Panc1 (cell line): ENCODE results near the gene ARHGAP8. TPM values are rescaled to one million over a fixed set of nuclear protein-coding genes. Genes with fewer than 3 reads are reported as not detected.

ENCODE experiments used
- ATAC-seq: fragments of 200-7000 bp; cut with Tn5 transposase; 2 replicates; pipeline ENCODE4 v1.9.1; 2020; ENCODE audit warnings: mild to moderate bottlenecking, moderate library complexity
- BruUV-seq: library from RNA; stranded (reverse); fragments of 400-500 nt; replicated peaks from 2 replicates; lab custom pipeline; 2021; lab: Mats Ljungman, UMichigan
- CTCF ChIA-PET: fragments of 300-600 bp; sonication (Branson Sonifier 250); formaldehyde crosslinking; loops from one replicate; lab custom pipeline; 2022; ENCODE audit warnings: antibody characterized with exemption; lab: Charles Lee
- POLR2A ChIA-PET: fragments of 300-600 bp; sonication (Branson Sonifier 250); formaldehyde crosslinking; loops from one replicate; lab custom pipeline; 2022; ENCODE audit warnings: antibody characterized with exemption; lab: Charles Lee
- DNase-seq: peaks from one replicate; pipeline ENCODE4 v3.0.0-alpha.2; 2010; ENCODE audit warnings: low read depth, low spot score
- H3K27ac ChIP-seq: 2 replicates; pipeline ENCODE4 v1.5.1; 2011; ENCODE audit warnings: mild to moderate bottlenecking, low read length, inconsistent platforms
- H3K27me3 ChIP-seq: fragments of 200-500 bp; sonication (Bioruptor generic); 2 replicates; pipeline ENCODE4 v1.6.0; 2014; ENCODE audit warnings: low read length, inconsistent platforms; ENCODE audit not compliant: control insufficient read depth, insufficient read depth
- H3K36me3 ChIP-seq: fragments of 200-500 bp; sonication (Bioruptor generic); 2 replicates; pipeline ENCODE4 v1.5.1; 2014; ENCODE audit warnings: inconsistent platforms, mild to moderate bottlenecking, low read length, moderate library complexity; ENCODE audit not compliant: control insufficient read depth, insufficient read depth
- H3K4me1 ChIP-seq: 2 replicates; pipeline ENCODE4 v1.5.1; 2011; ENCODE audit warnings: inconsistent platforms, mild to moderate bottlenecking, low read length, moderate library complexity; ENCODE audit not compliant: control insufficient read depth, insufficient read depth
- H3K4me3 ChIP-seq, 2 experiments: 2 replicates each; pipeline ENCODE4 v1.5.1; 2011 to 2012; ENCODE audit warnings: low read depth in 2 of 2, low read length in 2 of 2, mild to moderate bottlenecking in 2 of 2, inconsistent platforms in 1 of 2, moderate library complexity in 1 of 2
- H3K9me3 ChIP-seq: fragments of 200-500 bp; sonication (Bioruptor generic); 2 replicates; pipeline ENCODE4 v1.5.1; 2014; ENCODE audit warnings: low read depth, mild to moderate bottlenecking, inconsistent platforms, low read length, moderate library complexity; ENCODE audit not compliant: control insufficient read depth, insufficient read depth
- POLR2AphosphoS5 ChIP-seq: IDR thresholded peaks from 2 replicates; pipeline ENCODE4 v1.6.1; 2012; ENCODE audit warnings: mild to moderate bottlenecking, low read depth, low read length, moderate library complexity
- REST ChIP-seq, 2 experiments: IDR thresholded peaks; 2 replicates each; pipeline ENCODE4 v1.6.1; 2011 to 2012; ENCODE audit warnings: low read depth in 2 of 2, control low read depth in 1 of 2, low read length in 1 of 2, mild to moderate bottlenecking in 1 of 2, moderate library complexity in 1 of 2; ENCODE audit not compliant: insufficient read depth in 1 of 2
- SIN3A ChIP-seq: IDR thresholded peaks from 2 replicates; pipeline ENCODE4 v1.6.1; 2012; ENCODE audit warnings: low read depth, mild to moderate bottlenecking, low read length, moderate library complexity, borderline replicate concordance; ENCODE audit not compliant: insufficient read depth
- TCF7L2 ChIP-seq: IDR thresholded peaks from 2 replicates; pipeline ENCODE4 v1.6.1; 2011; ENCODE audit warnings: mild to moderate bottlenecking, low read depth, low read length, inconsistent platforms
- in situ Hi-C: cut with HindIII; loops from 2 replicates; pipeline ENCODE4 v1.10.0; 2016; ENCODE audit warnings: low sequenced_read_pairs, low pct_unique_long_range_greater_than_20kb
- intact Hi-C: fragments of 100-400 bp; cut with micrococcal nuclease; formaldehyde crosslinking; loops from one replicate; pipeline ENCODE4 v1.10.0; 2022; ENCODE audit not compliant: unreplicated experiment
- total RNA-seq: library from RNA; stranded (reverse); gene quantifications from one replicate; pipeline ENCODE4 v1.2.1, GENCODE V29; 2021; ENCODE audit not compliant: unreplicated experiment
- TF ChIP-seq, protein P1 (sequence below): fragments of 450-650 bp; IDR thresholded peaks from 2 replicates; pipeline ENCODE4 v1.5.1; 2017; ENCODE audit warnings: mild to moderate bottlenecking

ARHGAP8 gene
- total RNA-seq, 1 experiment from 2014 or later, result 9.2 TPM

GRCh38 chr22:44722611-44723010 is 29.8 kb upstream of the ARHGAP8 start:
- Histone ChIP-seq H3K27ac (no peak overlapping the region), H3K9me3 (no peaks in the 10 kb centered on the region), H3K36me3 (no peaks in the 10 kb centered on the region), H3K4me1 (no peaks in the 10 kb centered on the region), H3K27me3 (no peaks in the 10 kb centered on the region), H3K4me3 (no peak overlapping the region)
- TF ChIP-seq, protein P1, sequence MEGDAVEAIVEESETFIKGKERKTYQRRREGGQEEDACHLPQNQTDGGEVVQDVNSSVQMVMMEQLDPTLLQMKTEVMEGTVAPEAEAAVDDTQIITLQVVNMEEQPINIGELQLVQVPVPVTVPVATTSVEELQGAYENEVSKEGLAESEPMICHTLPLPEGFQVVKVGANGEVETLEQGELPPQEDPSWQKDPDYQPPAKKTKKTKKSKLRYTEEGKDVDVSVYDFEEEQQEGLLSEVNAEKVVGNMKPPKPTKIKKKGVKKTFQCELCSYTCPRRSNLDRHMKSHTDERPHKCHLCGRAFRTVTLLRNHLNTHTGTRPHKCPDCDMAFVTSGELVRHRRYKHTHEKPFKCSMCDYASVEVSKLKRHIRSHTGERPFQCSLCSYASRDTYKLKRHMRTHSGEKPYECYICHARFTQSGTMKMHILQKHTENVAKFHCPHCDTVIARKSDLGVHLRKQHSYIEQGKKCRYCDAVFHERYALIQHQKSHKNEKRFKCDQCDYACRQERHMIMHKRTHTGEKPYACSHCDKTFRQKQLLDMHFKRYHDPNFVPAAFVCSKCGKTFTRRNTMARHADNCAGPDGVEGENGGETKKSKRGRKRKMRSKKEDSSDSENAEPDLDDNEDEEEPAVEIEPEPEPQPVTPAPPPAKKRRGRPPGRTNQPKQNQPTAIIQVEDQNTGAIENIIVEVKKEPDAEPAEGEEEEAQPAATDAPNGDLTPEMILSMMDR, result no peak
- TF ChIP-seq POLR2AphosphoS5 (no peak), TCF7L2 (no peak), REST (IDR thresholded peaks at IDR 0.05; ENCODE audit: insufficient read depth in 1 of 2, low read depth in 2 of 2, low read length in 1 of 2) (no peak), SIN3A (no peak)
- no TSS peak for BruUV-seq
- ChIA-PET POLR2A (interaction anchor here (0.6 kb wide), 1 partner anchor 536 kb away, joined by 3 read pairs; no protein-coding TSS in a partner anchor), CTCF (interaction anchor here (0.7 kb wide), 1 partner anchor 37 kb away, joined by 3 read pairs; no protein-coding TSS in a partner anchor)
- in situ Hi-C loops (no loop called here), intact Hi-C loops (no loop called here)
- DNase-seq (no peak), ATAC-seq (no peak)

DNA sequence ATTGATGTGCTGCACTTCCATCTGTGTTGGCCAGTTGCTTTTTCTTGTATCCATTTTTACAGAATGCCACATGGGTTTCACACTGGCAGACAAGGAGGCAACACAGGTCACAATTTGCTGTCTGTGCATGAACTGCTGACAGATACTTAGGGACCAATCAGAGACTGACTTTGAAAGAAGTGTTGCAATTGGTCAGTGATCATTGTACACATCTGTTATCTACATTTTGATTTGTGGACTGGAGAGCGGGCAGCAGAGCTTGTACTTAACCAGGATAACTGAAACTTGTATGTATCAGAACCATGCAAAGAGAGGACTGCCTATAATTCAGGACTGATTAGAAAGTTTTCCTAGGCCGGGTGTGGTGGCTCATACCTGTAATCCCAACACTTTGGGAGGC is 28.6 kb upstream of the ARHGAP8 start:
- POLR2A ChIA-PET, result no interaction called here
- no peak for DNase-seq

More for the DNA sequence above, 28.6 kb upstream of the ARHGAP8 start:
- no peaks in the 10 kb centered on the region for H3K4me1 ChIP-seq
- intact Hi-C loops, result no loop called here
- no peak for TF ChIP-seq REST (IDR thresholded peaks at IDR 0.05; ENCODE audit: insufficient read depth in 1 of 2, low read depth in 2 of 2, low read length in 1 of 2)
- TF ChIP-seq TCF7L2, result no peak
- in situ Hi-C loops, result no loop called here
- no peaks in the 10 kb centered on the region for H3K27me3 ChIP-seq
- no peak for ATAC-seq
- H3K36me3 ChIP-seq, result no peaks in the 10 kb centered on the region
- no peak overlapping the region for H3K27ac ChIP-seq
- no peaks in the 10 kb centered on the region for H3K9me3 ChIP-seq
- BruUV-seq, result no TSS peak
- CTCF ChIA-PET, result no interaction called here
- H3K4me3 ChIP-seq, result no peak overlapping the region
